ENCODE measurements around the gene HPS4.
"Not testable (repeated sequence)": the region's sequence is repeated elsewhere in the genome, so short reads cannot be mapped to it uniquely, and the experiment has no call there.

Gene HPS4

GRCh38 chr22:26428515-26429457 lies 54.8 kb downstream of the HPS4 start, which contains the start of gene ASPHD2:
Gene ASPHD2, plus strand, starts transcription at chr22:26429260. Its CDS starts 4,356 bp downstream, at chr22:26433616.
- Histone ChIP-seq H3K9me3 (ENCODE audit: insufficient read depth, low read depth, low read length) (no peaks in the 10 kb centered on the region), H3K9ac (ENCODE audit: low read depth, low read length) (peak within 1 kb of the TSS; percentile 58), H3K4me3 (ENCODE audit: low read length) (peak within 1 kb of the TSS; percentile 72), H3K36me3 (ENCODE audit: insufficient read depth, low read length) (0 out of 2 replicates have a peak, but pooled peaks cover 2% of the 10 kb centered on the region), H3K4me1 (ENCODE audit: insufficient read depth, low read length) (peaks cover 12% of the 10 kb centered on the region; the same call in 1 of the 2 replicates), H3K27ac (ENCODE audit: low read depth, low read length) (no peak within 1 kb of the TSS), H3K27me3 (ENCODE audit: insufficient read depth, low read length) (peaks cover 22% of the 10 kb centered on the region)
- WGBS, result 1% methylated on average over 93 of the region's 96 CpGs

DNA sequence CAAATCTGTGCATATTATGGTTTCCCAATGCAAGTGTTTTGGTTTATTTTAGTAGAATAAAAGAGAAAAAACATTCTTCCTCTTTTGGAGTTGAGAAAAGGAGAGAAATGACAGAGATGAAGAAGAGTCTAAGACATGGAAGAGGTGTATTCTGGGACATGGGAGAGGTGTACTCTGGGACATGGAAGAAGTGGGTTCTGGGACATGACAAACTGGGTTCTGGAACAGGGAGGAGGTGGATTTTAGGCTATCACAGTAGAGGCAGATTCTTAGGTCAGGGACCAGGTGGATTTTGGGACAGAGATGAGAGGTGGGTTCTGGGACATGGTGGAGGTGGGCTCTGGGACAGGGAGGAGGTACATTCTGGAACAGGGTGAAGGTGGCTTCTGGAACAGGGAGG lies 56.7 kb downstream of the HPS4 start:
- no peak overlapping the region for H3K27ac ChIP-seq (ENCODE audit: low read depth, low read length)
- H3K36me3 ChIP-seq (ENCODE audit: insufficient read depth, low read length), result no peaks in the 10 kb centered on the region
- H3K27me3 ChIP-seq (ENCODE audit: insufficient read depth, low read length), result peaks cover 22% of the 10 kb centered on the region

DNA sequence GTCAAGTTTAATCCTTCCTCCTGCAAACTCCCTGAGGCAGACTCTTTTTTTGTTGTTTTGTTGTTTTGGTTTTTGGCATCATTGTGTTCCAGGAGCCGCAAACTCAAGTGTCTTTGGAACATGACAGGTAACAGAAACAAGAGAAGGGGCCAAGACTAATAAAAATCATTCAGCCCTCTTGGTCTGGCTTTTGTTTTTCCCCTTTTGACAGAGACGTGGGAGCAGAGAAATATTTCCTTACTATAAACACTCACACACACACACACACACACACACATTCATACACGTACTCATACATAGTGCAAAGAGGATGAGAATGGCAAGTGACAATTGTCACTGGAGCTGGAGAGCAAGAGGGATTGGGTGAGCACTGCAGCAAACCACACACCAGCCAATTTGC lies 65.0 kb downstream of the HPS4 start:
- Histone ChIP-seq H3K27me3 (ENCODE audit: insufficient read depth, low read length) (no peaks in the 10 kb centered on the region), H3K9ac (ENCODE audit: low read depth, low read length) (no peak overlapping the region), H3K27ac (ENCODE audit: low read depth, low read length) (no peak overlapping the region), H3K4me3 (ENCODE audit: low read length) (no peak overlapping the region), H3K4me1 (ENCODE audit: insufficient read depth, low read length) (peaks cover 14% of the 10 kb centered on the region; the same call in 1 of the 2 replicates), H3K9me3 (ENCODE audit: insufficient read depth, low read depth, low read length) (peaks cover 9% of the 10 kb centered on the region; the same call in 1 of the 2 replicates), H3K36me3 (ENCODE audit: insufficient read depth, low read length) (no peaks in the 10 kb centered on the region)
- WGBS, result 96% methylated on average over 3 of the region's 3 CpGs

More for the DNA sequence above, 56.7 kb downstream of the HPS4 start:
- Histone ChIP-seq H3K4me3 (ENCODE audit: low read length) (no peak overlapping the region), H3K9ac (ENCODE audit: low read depth, low read length) (no peak overlapping the region), H3K4me1 (ENCODE audit: insufficient read depth, low read length) (peaks cover 12% of the 10 kb centered on the region; the same call in 1 of the 2 replicates), H3K9me3 (ENCODE audit: insufficient read depth, low read depth, low read length) (peaks cover 10% of the 10 kb centered on the region; the same call in 1 of the 2 replicates)

GRCh38 chr22:26417406-26417805 lies 66.2 kb downstream of the HPS4 start:
- Histone ChIP-seq H3K36me3 (ENCODE audit: insufficient read depth, low read length) (no peaks in the 10 kb centered on the region), H3K27ac (ENCODE audit: low read depth, low read length) (peak overlapping the region; percentile 44; the same call in 1 of the 2 replicates), H3K9ac (ENCODE audit: low read depth, low read length) (no peak overlapping the region; the same call in 1 of the 2 replicates), H3K9me3 (ENCODE audit: insufficient read depth, low read depth, low read length) (no peaks in the 10 kb centered on the region), H3K27me3 (ENCODE audit: insufficient read depth, low read length) (no peaks in the 10 kb centered on the region), H3K4me1 (ENCODE audit: insufficient read depth, low read length) (peaks cover 14% of the 10 kb centered on the region; the same call in 1 of the 2 replicates), H3K4me3 (ENCODE audit: low read length) (no peak overlapping the region)
- WGBS, result 83% methylated on average over 3 of the region's 3 CpGs

DNA sequence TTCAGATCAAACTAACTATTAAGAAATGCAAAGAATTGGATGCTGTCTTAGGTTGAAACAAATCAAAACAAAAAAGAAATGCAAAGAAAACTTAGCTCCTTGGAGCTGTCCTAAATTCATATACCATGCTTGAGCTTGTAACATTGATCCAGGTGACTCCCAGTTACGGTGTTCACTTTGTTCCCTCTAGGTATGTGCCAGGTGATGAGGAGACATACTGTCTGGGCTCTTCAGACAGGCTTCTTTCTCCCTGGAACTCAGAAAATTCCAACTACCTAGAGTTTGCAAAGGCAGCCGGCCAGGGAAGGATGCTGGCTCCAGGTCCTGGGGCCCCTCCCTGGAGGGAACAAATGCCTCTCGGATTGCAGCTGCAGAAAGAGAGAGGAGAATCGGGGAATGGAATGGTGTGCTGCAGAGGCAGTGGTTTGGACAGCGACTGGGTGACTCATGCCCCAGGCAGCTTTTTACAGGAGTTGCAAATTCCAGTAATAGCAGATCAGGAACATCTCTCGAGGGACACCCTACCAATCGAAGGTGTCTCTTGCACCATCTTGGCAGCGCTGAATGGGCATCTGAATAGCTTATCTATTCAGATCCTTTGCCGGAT lies 66.8 kb downstream of the HPS4 start:
- H3K27me3 ChIP-seq (ENCODE audit: insufficient read depth, low read length), result no peaks in the 10 kb centered on the region
- WGBS, result 43% methylated on average over 9 of the region's 9 CpGs

GRCh38 chr22:26416256-26416655 lies 67.3 kb downstream of the HPS4 start:
- Histone ChIP-seq H3K27me3 (ENCODE audit: insufficient read depth, low read length) (no peaks in the 10 kb centered on the region; the same call in 1 of the 2 replicates), H3K36me3 (ENCODE audit: insufficient read depth, low read length) (no peaks in the 10 kb centered on the region), H3K4me1 (ENCODE audit: insufficient read depth, low read length) (peaks cover 14% of the 10 kb centered on the region; the same call in 1 of the 2 replicates), H3K9me3 (ENCODE audit: insufficient read depth, low read depth, low read length) (no peaks in the 10 kb centered on the region), H3K4me3 (ENCODE audit: low read length) (no peak overlapping the region), H3K27ac (ENCODE audit: low read depth, low read length) (no peak overlapping the region), H3K9ac (ENCODE audit: low read depth, low read length) (no peak overlapping the region)
- 85% methylated on average over 3 of the region's 4 CpGs for WGBS

More for the DNA sequence above, 66.8 kb downstream of the HPS4 start:
- H3K4me1 ChIP-seq (ENCODE audit: insufficient read depth, low read length), result peaks cover 14% of the 10 kb centered on the region; the same call in 1 of the 2 replicates
- H3K9me3 ChIP-seq (ENCODE audit: insufficient read depth, low read depth, low read length), result no peaks in the 10 kb centered on the region
- peak overlapping the region; percentile 44; the same call in 1 of the 2 replicates for H3K27ac ChIP-seq (ENCODE audit: low read depth, low read length)
- H3K36me3 ChIP-seq (ENCODE audit: insufficient read depth, low read length), result no peaks in the 10 kb centered on the region
- H3K4me3 ChIP-seq (ENCODE audit: low read length), result no peak overlapping the region
- no peak overlapping the region for H3K9ac ChIP-seq (ENCODE audit: low read depth, low read length)

DNA sequence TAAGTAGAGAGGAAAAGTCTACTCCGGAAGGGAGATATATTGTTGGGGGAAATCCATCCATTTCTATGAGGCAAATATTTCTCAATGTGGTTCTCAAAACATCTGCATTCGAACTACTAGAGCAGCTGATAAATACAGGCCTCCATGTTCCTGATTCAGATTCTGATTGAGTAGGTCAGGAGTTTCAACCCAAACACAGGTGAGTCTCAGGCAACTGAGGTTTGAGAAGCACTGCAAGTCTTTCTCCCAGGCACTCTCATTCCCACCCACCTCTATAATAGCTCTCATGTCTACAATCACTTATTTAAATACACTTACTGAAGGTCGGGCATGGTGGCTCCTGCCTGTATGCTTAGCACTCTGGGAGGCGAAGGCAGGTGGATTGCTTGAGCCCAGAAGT lies 69.2 kb downstream of the HPS4 start:
- no peaks in the 10 kb centered on the region for H3K9me3 ChIP-seq (ENCODE audit: insufficient read depth, low read depth, low read length)
- H3K27me3 ChIP-seq (ENCODE audit: insufficient read depth, low read length), result no peaks in the 10 kb centered on the region; the same call in 1 of the 2 replicates
- no peak overlapping the region for H3K4me3 ChIP-seq (ENCODE audit: low read length)
- peaks cover 14% of the 10 kb centered on the region; the same call in 1 of the 2 replicates for H3K4me1 ChIP-seq (ENCODE audit: insufficient read depth, low read length)
- H3K9ac ChIP-seq (ENCODE audit: low read depth, low read length), result no peak overlapping the region
- 93% methylated on average over 4 of the region's 4 CpGs for WGBS
- H3K36me3 ChIP-seq (ENCODE audit: insufficient read depth, low read length), result no peaks in the 10 kb centered on the region
- no peak overlapping the region for H3K27ac ChIP-seq (ENCODE audit: low read depth, low read length)

DNA sequence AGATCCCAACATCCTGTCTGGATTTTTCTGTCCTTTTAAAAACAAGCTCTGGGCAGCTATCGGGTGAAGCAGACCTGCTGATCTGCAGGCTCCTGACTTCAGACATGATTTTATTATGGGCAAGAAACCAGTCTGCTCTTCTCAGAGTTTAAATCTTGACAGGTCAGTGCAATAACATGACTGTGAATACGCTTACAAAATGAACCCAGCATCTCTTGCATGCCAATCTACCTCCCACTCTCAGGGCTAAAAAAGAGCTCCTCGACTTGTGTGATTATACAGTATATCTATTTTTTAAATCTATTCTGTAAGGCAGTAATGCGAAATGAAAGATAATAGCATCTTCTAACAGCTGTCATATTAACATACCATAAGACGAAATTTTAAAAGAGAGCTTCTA lies 73.2 kb downstream of the HPS4 start:
- WGBS, result 97% methylated on average over 2 of the region's 5 CpGs
- Histone ChIP-seq H3K27me3 (ENCODE audit: insufficient read depth, low read length) (no peaks in the 10 kb centered on the region; the same call in 1 of the 2 replicates), H3K4me3 (ENCODE audit: low read length) (no peak overlapping the region)

DNA sequence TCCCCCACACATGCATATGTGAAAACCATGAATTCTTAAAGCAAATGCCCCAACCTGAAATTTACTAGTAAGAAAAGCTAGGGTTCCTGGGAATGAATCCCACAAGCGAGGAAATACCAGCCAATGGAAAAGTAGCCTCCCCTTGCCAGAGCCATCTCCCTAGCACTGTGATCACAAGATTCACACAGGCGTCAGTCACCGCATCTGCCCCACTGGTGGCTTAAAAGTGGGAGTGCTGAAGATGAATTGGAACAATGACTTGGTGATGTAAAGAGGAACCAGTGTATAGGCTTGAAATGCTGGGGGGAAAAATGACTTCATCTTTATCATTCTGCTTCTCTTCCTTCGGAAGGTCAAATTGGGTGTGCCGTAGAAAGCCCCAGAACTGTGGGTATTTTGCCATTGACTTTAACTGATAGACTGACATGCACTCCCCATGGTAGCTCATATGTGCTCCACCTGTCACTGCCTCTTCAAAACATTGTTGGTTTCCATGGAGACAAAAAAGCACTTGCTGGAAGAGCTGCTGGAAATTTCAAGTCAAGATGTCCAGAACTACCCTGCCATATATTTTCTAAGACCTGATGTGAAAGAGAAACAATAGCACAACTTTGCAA lies 73.8 kb downstream of the HPS4 start:
- Histone ChIP-seq H3K27me3 (ENCODE audit: insufficient read depth, low read length) (no peaks in the 10 kb centered on the region; the same call in 1 of the 2 replicates), H3K4me3 (ENCODE audit: low read length) (no peak overlapping the region), H3K36me3 (ENCODE audit: insufficient read depth, low read length) (no peaks in the 10 kb centered on the region), H3K9me3 (ENCODE audit: insufficient read depth, low read depth, low read length) (no peaks in the 10 kb centered on the region), H3K27ac (ENCODE audit: low read depth, low read length) (no peak overlapping the region), H3K4me1 (ENCODE audit: insufficient read depth, low read length) (no peaks in the 10 kb centered on the region), H3K9ac (ENCODE audit: low read depth, low read length) (no peak overlapping the region)
- WGBS, result 82% methylated on average over 5 of the region's 5 CpGs

More for the DNA sequence above, 73.2 kb downstream of the HPS4 start:
- Histone ChIP-seq H3K27ac (ENCODE audit: low read depth, low read length) (no peak overlapping the region), H3K9ac (ENCODE audit: low read depth, low read length) (no peak overlapping the region), H3K36me3 (ENCODE audit: insufficient read depth, low read length) (no peaks in the 10 kb centered on the region), H3K9me3 (ENCODE audit: insufficient read depth, low read depth, low read length) (no peaks in the 10 kb centered on the region), H3K4me1 (ENCODE audit: insufficient read depth, low read length) (no peaks in the 10 kb centered on the region)

GRCh38 chr22:26408562-26409220 lies 74.9 kb downstream of the HPS4 start:
- H3K27ac ChIP-seq (ENCODE audit: low read depth, low read length); H3K27me3 ChIP-seq (ENCODE audit: insufficient read depth, low read length); H3K4me1 ChIP-seq (ENCODE audit: insufficient read depth, low read length); H3K36me3 ChIP-seq (ENCODE audit: insufficient read depth, low read length); H3K9ac ChIP-seq (ENCODE audit: low read depth, low read length); H3K9me3 ChIP-seq (ENCODE audit: insufficient read depth, low read depth, low read length); H3K4me3 ChIP-seq (ENCODE audit: low read length): not testable (repeated sequence)
- 94% methylated on average over 6 of the region's 7 CpGs for WGBS

Measured in HUES64 (cell line).